WTC11 (cell line): Measurements from ENCODE around the gene RIGI. TPM values are rescaled to one million over a fixed set of nuclear protein-coding genes. Genes with fewer than 3 reads are reported as not detected.
A peak's percentile ranks its signal among the peaks of the same experiment; 100 is the strongest.

Source experiments
- ATAC-seq: fragments of 200-7000 bp; cut with Tn5 transposase; 2 replicates; pipeline ENCODE4 v1.10.0; 2021; ENCODE audit warnings: mild to moderate bottlenecking, moderate library complexity
- CTCF ChIA-PET: fragments of 300-600 bp; sonication (Branson Sonifier 250); formaldehyde crosslinking; loops from one replicate; lab custom pipeline; 2021; ENCODE audit warnings: antibody characterized with exemption; lab: Charles Lee
- POLR2A ChIA-PET: fragments of 350-600 bp; sonication (Branson Sonifier 250); formaldehyde crosslinking; loops from one replicate; lab custom pipeline; 2021; ENCODE audit warnings: antibody characterized with exemption; lab: Charles Lee
- DNase-seq: peaks from one replicate; pipeline ENCODE4 v3.0.0; 2021; ENCODE audit warnings: low spot score
- H3K27ac Mint-ChIP-seq: 2 replicates; pipeline ENCODE4 v1.8.0; 2021; ENCODE audit warnings: mixed read lengths
- H3K27me3 Mint-ChIP-seq: 2 replicates; pipeline ENCODE4 v1.8.0; 2021; ENCODE audit warnings: low read depth, mild to moderate bottlenecking, moderate library complexity, mixed read lengths
- H3K36me3 Mint-ChIP-seq: 2 replicates; pipeline ENCODE4 v1.8.0; 2021; ENCODE audit warnings: mixed read lengths
- H3K4me1 Mint-ChIP-seq: 2 replicates; pipeline ENCODE4 v1.8.0; 2022; ENCODE audit warnings: mixed read lengths
- H3K4me3 Mint-ChIP-seq: 2 replicates; pipeline ENCODE4 v1.8.0; 2021; ENCODE audit warnings: mild to moderate bottlenecking, moderate library complexity, mixed read lengths
- H3K9me3 Mint-ChIP-seq: 2 replicates; pipeline ENCODE4 v1.8.0; 2021; ENCODE audit warnings: mixed read lengths
- AFF4 ChIP-seq: sonication (generic); formaldehyde crosslinking; IDR thresholded peaks from 2 replicates; pipeline ENCODE4 v1.8.1; 2023; ENCODE audit warnings: mild to moderate bottlenecking, missing genetic modification reagents, borderline replicate concordance
- ATF2 ChIP-seq: sonication (generic); formaldehyde crosslinking; IDR thresholded peaks from 2 replicates; pipeline ENCODE4 v1.8.1; 2022; ENCODE audit warnings: low read depth, missing genetic modification reagents, borderline replicate concordance
- CBFB ChIP-seq: sonication (generic); formaldehyde crosslinking; IDR thresholded peaks from 2 replicates; pipeline ENCODE4 v1.8.1; 2022; ENCODE audit warnings: mild to moderate bottlenecking, low read depth, missing genetic modification reagents
- E2F1 ChIP-seq: sonication (generic); formaldehyde crosslinking; IDR thresholded peaks from 2 replicates; pipeline ENCODE4 v1.8.0; 2022; ENCODE audit warnings: mild to moderate bottlenecking, missing genetic modification reagents
- GABPB1 ChIP-seq: sonication (generic); formaldehyde crosslinking; IDR thresholded peaks from 2 replicates; pipeline ENCODE4 v1.8.1; 2023; ENCODE audit warnings: mild to moderate bottlenecking, missing genetic modification reagents
- MYBL2 ChIP-seq: sonication (generic); formaldehyde crosslinking; IDR thresholded peaks from 2 replicates; pipeline ENCODE4 v1.8.1; 2023; ENCODE audit warnings: mild to moderate bottlenecking, moderate library complexity, missing genetic modification reagents
- NFYB ChIP-seq: sonication (generic); formaldehyde crosslinking; conservative IDR thresholded peaks from 2 replicates; pipeline ENCODE4 v1.8.0; 2022; ENCODE audit warnings: low read depth, missing genetic modification reagents
- NR2C2 ChIP-seq: sonication (generic); formaldehyde crosslinking; IDR thresholded peaks from 2 replicates; pipeline ENCODE4 v1.8.0; 2022; ENCODE audit warnings: mild to moderate bottlenecking, missing genetic modification reagents
- OVOL2 ChIP-seq: fragments of 250-450 bp; sonication (Bioruptor Pico); IDR thresholded peaks from 2 replicates; pipeline ENCODE4 v1.9.0; 2021; ENCODE audit warnings: mild to moderate bottlenecking, borderline replicate concordance
- STAT6 ChIP-seq: sonication (generic); formaldehyde crosslinking; conservative IDR thresholded peaks from 2 replicates; pipeline ENCODE4 v1.8.1; 2023; ENCODE audit warnings: mild to moderate bottlenecking, low read depth, missing genetic modification reagents, moderate library complexity
- USF1 ChIP-seq: sonication (generic); formaldehyde crosslinking; IDR thresholded peaks from 2 replicates; pipeline ENCODE4 v1.8.0; 2022; ENCODE audit warnings: mild to moderate bottlenecking, missing genetic modification reagents
- USF2 ChIP-seq: sonication (generic); formaldehyde crosslinking; IDR thresholded peaks from 2 replicates; pipeline ENCODE4 v1.8.1; 2023; ENCODE audit warnings: mild to moderate bottlenecking, missing genetic modification reagents, moderate library complexity
- ZNF423 ChIP-seq: fragments of 250-450 bp; sonication (Bioruptor Pico); IDR thresholded peaks from 2 replicates; pipeline ENCODE4 v2.1.2; 2022; ENCODE audit warnings: mild to moderate bottlenecking, moderate library complexity
- ZNF532 ChIP-seq: fragments of 250-450 bp; sonication (Bioruptor Pico); IDR thresholded peaks from 2 replicates; pipeline ENCODE4 v1.9.0; 2021; ENCODE audit warnings: mild to moderate bottlenecking, borderline replicate concordance
- total RNA-seq: library from RNA; stranded (reverse); gene quantifications from 3 replicates; pipeline ENCODE4 v1.2.3, GENCODE V29; 2021

Gene RIGI
- total RNA-seq, 1 experiment from 2014 or later, result 7.5 TPM

- TF ChIP-seq ZNF423 (CRISPR knock-in tag) (no peak), NR2C2 (no peak), STAT6 (CRISPR knock-in tag) (no peak), ATF2 (CRISPR knock-in tag) (no peak), MYBL2 (peak; percentile 71; the same call in 1 of the 2 replicates), NFYB (CRISPR knock-in tag) (no peak), AFF4 (CRISPR knock-in tag) (0 out of 2 replicates have a peak, but pooled peaks have one; percentile 71), USF2 (peak; percentile 49; the same call in 1 of the 2 replicates), OVOL2 (no peak), CBFB (CRISPR knock-in tag) (peak; percentile 89; the same call in 1 of the 2 replicates)
Measured at GRCh38 chr9:32572900-32573523, 47.0 kb upstream of the RIGI start, which contains the start of gene NDUFB6 (continued).

- POLR2A ChIA-PET, result interaction anchor here (0.6 to 2.8 kb wide), 5 partner anchors 20 to 193 kb away, joined by 4 to 11 read pairs (median 5); partner anchors contain the start of genes ACO1, RIGI, SMIM27 and TOPORS
- peak overlapping the region; percentile 99 for H3K4me3 Mint-ChIP-seq
- peak; percentile 89 for ATAC-seq
- H3K27me3 Mint-ChIP-seq, result no peaks in the 10 kb centered on the region
- no peaks in the 10 kb centered on the region for H3K9me3 Mint-ChIP-seq
- peaks cover 17% of the 10 kb centered on the region for H3K36me3 Mint-ChIP-seq
- peak overlapping the region; percentile 99 for H3K27ac Mint-ChIP-seq
- peak; percentile 68 for DNase-seq
- peaks cover 11% of the 10 kb centered on the region for H3K4me1 Mint-ChIP-seq
- CTCF ChIA-PET, result interaction anchor here (0.6 to 3.8 kb wide), 23 partner anchors 9 to 472 kb away, joined by 3 to 109 read pairs (median 4); partner anchors contain the start of genes ACO1, RIGI, SMIM27 and TOPORS
- TF ChIP-seq E2F1 (CRISPR knock-in tag) (no peak), GABPB1 (CRISPR knock-in tag) (no peak), USF1 (CRISPR knock-in tag) (peak; percentile 45; the same call in 1 of the 2 replicates), ZNF532 (CRISPR knock-in tag) (no peak), ATF2 (CRISPR knock-in tag) (no peak)
Measured at GRCh38 chr9:32571969-32572899, 46.2 kb upstream of the RIGI start.
